GM12892 (cell line): ENCODE results near the gene UBALD1.
A peak's percentile ranks its signal among the peaks of the same experiment; 100 is the strongest.

Source experiments
- DNase-seq: peaks from one replicate; pipeline ENCODE4 v3.0.0; 2011; ENCODE audit not compliant: insufficient read length
- FAIRE-seq: peaks from 2 replicates; lab custom pipeline; 2011; peaks lifted over from hg19 to GRCh38; lab: Jason Lieb, UNC
- POLR2A ChIP-seq: IDR thresholded peaks from 2 replicates; pipeline ENCODE4 v1.6.1; 2011; ENCODE audit warnings: low read depth, low read length, control low read depth
- POLR2AphosphoS5 ChIP-seq: IDR thresholded peaks from 2 replicates; pipeline ENCODE4 v1.6.1; 2011; ENCODE audit warnings: low read depth, low read length, control low read depth
- TAF1 ChIP-seq: IDR thresholded peaks from 2 replicates; pipeline ENCODE4 v1.6.1; 2011; ENCODE audit warnings: low read depth, mild to moderate bottlenecking, control low read depth, low read length, borderline replicate concordance

The UBALD1 gene

DNA sequence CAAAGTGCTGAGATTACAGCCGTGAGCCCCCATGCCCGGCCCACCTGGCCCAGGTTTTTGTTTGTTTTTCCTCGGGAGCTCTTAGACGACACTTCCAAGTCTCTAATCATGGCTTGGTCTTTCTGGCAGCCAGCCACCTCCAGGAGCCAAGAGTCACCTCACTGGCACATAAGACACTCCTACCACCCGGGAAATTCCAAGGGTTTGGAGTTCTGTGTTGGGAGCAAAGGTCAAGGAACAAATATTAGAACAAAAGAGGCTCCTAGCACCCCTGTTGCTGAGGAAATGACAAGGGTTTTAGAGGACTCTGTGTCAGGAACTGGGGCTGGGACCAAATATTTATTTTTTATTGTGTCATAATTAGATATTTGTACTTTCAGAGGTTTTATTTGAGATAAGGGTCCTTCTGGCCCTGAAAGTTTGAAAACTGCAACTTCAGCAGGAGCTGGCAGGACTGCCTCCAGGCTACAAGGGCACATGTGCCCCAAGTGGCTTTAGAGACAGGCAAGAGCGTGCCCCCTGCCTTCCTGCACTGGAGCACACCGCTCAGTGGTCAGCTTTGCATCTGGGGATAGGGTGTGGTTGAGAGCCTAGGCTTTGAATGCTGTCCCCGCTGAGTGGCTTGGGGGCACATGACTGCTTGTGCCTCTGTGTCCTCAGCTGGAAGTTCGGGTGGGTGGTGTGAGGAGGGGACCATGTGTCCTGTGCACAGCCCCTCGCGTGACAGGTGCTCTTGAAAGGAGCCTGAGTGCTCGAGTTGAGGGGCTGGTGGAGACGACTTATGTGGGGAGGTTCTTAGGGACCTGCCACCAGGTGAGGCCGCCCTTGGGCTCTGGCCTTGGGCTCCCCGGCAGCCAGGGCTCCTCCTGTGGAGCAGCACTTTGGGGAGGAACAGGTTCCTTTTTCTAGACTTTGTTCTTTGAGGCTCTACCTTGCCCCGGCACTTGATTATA is 39.6 kb upstream of the UBALD1 start:
- DNase-seq (no peak), FAIRE-seq (no peak)
- TF ChIP-seq TAF1: no peak
- TF ChIP-seq POLR2AphosphoS5: no peak
- no peak for TF ChIP-seq POLR2A

DNA sequence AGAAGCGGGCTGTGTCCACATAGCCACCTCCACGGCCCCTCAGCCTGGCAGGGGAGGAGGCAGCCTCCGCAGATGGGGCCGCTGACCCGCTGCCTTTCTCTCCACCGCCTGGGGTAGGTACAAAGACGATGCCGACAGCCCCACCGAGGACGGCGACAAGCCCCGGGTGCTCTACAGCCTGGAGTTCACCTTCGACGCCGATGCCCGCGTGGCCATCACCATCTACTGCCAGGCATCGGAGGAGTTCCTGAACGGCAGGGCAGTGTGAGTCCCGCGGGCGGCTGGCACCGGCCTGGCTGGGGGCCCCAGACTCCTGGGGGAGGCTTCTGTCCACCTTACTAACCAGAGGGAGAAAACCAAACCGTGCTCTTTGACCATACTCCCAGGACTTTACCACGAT is 37.9 kb upstream of the UBALD1 start:
- DNase-seq (no peak), FAIRE-seq (no peak)
- TF ChIP-seq TAF1: no peak

DNA sequence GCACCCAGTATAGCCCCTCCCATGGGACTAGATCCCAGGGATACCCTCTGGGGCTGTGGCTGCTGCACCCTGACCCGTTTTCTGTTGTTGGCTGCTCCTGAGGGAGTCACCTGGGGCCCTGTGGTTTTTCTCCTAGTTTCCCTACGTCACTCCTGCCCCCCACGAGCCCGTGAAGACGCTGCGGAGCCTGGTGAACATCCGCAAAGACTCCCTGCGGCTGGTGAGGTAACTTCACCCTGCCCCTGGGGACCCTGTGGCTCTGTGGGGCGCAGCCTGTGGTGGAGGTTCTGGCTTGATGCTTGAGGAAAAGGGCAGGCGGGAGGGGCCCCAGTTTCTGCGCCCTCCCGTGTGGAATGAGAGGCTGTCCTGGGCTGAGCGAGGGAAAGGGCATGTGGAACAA is 37.1 kb upstream of the UBALD1 start:
- no peak for FAIRE-seq
- no peak for DNase-seq
- TF ChIP-seq POLR2AphosphoS5 (no peak), POLR2A (no peak), TAF1 (no peak)

DNA sequence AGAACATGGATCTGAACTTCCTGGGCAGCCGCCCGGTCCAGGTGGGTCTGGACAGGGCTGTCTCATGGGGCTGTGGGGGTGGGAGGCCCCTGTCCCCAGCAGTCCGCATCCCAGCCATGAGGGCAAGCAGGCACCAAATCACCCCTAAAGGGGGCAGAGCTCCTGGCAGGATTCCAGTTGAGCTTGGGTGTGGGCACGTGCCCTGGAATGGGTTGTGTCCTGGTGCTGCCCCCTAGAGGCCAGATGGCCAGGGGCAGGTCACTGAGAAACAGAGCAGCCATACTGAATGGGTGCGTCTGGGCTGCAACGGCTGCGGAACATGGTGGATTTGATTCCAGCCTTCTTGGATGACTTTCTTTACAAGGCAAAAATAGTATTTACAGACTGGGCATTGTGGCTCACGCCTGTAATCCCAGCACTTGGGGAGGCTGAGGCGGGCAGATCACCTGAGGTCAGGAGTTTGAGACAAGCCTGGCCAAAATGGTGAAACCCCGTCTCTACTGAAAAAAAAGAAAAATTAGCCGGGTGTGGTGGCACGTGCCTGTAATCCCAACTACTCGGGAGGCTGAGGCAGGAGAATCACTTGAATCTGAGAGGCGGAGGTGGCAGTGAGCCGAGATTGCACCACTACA is 35.9 kb upstream of the UBALD1 start:
- peak; percentile 77 for FAIRE-seq

DNA sequence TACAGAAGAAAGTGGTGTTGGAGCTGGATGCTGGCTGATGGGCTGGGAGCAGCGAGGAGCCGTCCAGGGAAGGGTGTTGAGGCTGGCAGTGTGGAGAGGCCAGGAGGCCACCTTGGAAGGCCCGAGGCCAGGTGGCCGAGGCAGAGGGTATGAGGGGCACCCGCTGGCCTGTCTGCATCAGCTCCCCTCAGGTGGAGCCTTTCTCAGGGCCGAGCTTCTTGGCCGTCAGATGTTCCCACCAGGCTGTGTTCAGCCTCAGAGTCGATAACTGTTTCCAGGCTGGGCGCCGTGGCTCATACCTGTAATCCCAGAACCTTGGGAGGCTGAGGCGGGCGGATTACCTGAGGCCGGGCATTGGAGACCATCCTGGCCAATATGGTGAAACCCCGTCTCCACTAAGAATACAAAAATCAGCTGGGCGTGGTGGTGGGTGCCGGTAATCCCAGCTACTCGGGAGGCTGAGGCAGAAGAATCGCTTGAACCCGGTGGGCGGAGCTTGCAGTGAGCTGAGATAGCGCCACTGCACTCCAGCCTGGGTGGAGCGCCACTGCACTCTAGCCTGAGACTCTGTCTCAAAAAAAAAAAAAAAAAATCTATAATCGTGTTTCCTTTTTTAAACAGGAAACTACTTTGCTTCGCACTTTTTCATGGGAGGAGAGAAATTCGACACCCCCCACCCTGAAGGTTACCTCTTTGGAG is 35.2 kb upstream of the UBALD1 start:
- FAIRE-seq (no peak), DNase-seq (no peak)
- TF ChIP-seq POLR2A (no peak), TAF1 (no peak), POLR2AphosphoS5 (no peak)

More for the DNA sequence above, 35.9 kb upstream of the UBALD1 start:
- DNase-seq: peak; percentile 82

DNA sequence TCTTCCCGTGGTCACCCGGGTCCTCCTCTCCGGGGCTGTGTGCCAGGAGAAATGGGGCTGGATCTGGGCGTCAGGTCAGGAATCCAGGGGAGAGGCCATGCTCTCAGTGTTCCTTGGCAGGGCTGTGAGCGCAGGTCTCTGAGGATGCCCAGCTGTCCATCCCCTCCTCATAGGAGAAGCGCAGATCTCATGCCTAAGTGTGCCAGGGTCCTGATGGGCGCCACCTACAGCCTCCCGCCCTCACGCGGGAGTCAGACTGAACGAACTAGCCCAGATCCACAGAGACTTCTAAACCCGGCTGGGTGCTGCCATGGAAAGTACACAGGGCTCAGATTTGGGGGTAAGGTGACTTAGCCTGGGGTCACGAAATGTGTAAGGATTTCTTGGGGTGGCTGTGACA is 34.2 kb upstream of the UBALD1 start:
- DNase-seq (no peak), FAIRE-seq (no peak)
- TF ChIP-seq POLR2A (no peak), TAF1 (no peak), POLR2AphosphoS5 (no peak)

DNA sequence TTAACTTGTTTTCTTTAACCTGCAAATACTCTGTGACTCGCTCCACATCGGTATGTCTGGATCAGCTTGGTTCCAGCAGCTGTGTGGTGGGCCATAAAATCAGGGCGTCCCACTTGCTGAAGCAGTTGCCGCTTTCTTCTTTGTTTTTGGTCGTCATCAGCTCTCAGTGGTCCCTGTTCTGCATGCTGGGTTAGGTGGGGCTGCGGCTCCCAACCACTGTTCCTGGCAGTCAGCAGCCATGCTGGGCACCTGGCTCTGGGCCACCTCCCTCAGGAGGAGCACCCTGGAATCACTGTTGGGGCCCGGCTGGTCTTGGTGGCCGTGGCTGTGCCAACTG is 32.9 kb upstream of the UBALD1 start:
- FAIRE-seq (no peak), DNase-seq (no peak)
- no peak for TF ChIP-seq TAF1
- no peak for TF ChIP-seq POLR2A
- no peak for TF ChIP-seq POLR2AphosphoS5

DNA sequence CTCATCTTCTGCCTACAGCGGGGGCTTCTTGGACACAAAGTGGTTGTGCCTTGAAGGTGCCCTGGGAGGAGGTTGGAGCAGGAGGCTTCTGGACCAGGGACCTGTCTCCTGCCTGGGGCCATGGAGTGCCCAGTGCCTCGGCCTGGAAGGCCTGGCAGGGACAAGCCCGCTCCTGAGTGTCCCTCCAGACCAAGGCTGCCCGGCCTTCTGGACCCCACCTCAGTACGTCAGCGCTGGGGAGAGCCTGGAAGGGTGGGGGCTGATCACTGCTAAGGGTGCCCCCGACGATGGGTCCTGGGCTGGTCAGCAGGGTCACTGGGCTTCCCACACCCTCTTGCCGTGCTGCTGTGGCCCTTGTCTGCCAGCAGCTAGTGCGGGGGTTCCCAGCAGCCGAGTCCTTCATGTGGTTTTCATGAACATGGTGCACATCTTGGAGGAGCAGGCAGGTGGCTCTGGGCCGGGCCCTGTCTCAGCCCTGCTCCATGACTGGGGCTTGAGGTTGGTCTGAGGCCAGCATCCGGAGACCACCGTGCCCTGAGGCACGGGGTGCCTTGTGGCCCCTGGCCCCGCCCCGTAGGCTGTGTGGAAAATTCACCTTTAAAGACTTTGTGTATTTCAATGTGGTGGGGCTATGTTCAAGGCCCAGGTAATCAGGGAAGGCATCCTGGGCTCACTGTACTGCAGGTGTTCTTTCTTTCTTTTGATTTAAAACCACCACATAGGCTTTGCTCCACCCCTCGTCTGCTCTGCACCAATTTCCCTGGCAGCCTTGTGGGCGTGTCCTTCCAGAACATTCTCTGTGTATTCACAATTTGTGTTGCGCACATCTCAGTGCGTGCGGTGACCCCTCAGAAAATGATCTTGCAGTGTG is 32.3 kb upstream of the UBALD1 start:
- no peak for FAIRE-seq
- TF ChIP-seq POLR2AphosphoS5: no peak
- no peak for TF ChIP-seq POLR2A
- TF ChIP-seq TAF1: no peak

DNA sequence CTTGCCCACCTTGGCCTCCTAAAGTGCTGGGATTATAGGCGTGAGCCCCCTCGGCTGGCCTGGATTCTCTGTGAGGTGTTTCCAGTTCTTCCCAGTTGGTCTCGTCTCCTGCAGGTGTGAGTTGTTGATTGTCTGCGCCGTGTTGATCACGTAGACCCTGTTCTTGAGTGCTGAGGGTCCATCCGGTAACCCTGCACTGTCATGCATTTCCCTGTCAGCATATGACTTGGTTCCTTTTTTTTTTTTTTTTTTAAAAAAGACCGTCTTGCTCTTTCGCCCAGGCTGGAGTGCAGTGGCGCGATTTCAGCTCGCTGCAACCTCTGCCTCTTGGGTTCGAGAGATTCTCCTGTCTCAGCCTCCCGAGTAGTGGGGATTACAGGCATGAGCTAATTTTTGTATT is 27.2 kb upstream of the UBALD1 start:
- no peak for TF ChIP-seq POLR2AphosphoS5
- TF ChIP-seq TAF1: no peak
- TF ChIP-seq POLR2A: no peak
- DNase-seq (no peak), FAIRE-seq (no peak)

More for the DNA sequence above, 32.3 kb upstream of the UBALD1 start:
- no peak for DNase-seq

DNA sequence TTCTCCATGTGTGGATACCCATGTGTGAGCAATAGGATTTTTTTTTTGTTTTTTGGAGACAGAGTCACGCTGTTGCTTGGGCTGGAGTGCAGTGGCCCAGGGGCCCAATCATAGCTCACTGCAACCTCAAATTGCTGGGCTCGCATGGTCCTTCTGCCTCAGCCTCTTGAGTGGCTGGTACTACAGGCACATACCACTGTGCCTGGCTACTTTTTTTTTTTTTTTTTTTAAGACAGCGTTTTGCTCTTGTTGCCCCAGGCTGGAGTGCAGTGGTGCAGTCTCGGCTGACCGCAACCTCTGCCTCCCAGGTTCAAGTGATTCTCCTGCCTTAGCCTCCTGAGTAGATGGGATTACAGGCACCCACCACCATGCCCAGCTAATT is 26.6 kb upstream of the UBALD1 start:
- FAIRE-seq (no peak), DNase-seq (no peak)
- TF ChIP-seq POLR2AphosphoS5: no peak
- no peak for TF ChIP-seq POLR2A
- TF ChIP-seq TAF1: no peak
